ENCODE results near the gene MRPL53.
A peak's percentile ranks its signal among the peaks of the same experiment; 100 is the strongest.
"Not testable (repeated sequence)": the region's sequence is repeated elsewhere in the genome, so short reads cannot be mapped to it uniquely, and the experiment has no call there.

MRPL53 gene

GRCh38 chr2:74457129-74457548 is 15.3 kb downstream of the MRPL53 start:
- no peaks in the 10 kb centered on the region for H3K9me3 ChIP-seq (replicated peaks; ENCODE audit: low read length)
- peaks cover 25% of the 10 kb centered on the region for H3K4me1 ChIP-seq (ENCODE audit: control insufficient read depth, insufficient read depth, low read length)
- peak overlapping the region; percentile 81 for H3K4me2 ChIP-seq (ENCODE audit: low read length)
- H3K27me3 ChIP-seq (ENCODE audit: control insufficient read depth, insufficient read depth, low read length): no peaks in the 10 kb centered on the region
- peak overlapping the region; percentile 67 for H3K4me3 ChIP-seq (ENCODE audit: low read length)
- H3K36me3 ChIP-seq (ENCODE audit: insufficient read depth, low read length): peaks cover 16% of the 10 kb centered on the region
- peak overlapping the region; percentile 68 for H3K9ac ChIP-seq (ENCODE audit: low read depth, low read length)

GRCh38 chr2:74454654-74455511 is 17.6 kb downstream of the MRPL53 start, which contains the start of gene INO80B:
Gene INO80B (plus strand): TSS chr2:74455087. CDS start chr2:74455117, 30 bp downstream.
- H3K4me2 ChIP-seq (ENCODE audit: low read length): peak within 1 kb of the TSS; percentile 96
- H3K4me1 ChIP-seq (ENCODE audit: control insufficient read depth, insufficient read depth, low read length): peaks cover 25% of the 10 kb centered on the region

GRCh38 chr2:74450570-74451190 is 21.8 kb downstream of the MRPL53 start:
- no peaks in the 10 kb centered on the region for H3K27me3 ChIP-seq (ENCODE audit: control insufficient read depth, insufficient read depth, low read length)
- peaks cover 9% of the 10 kb centered on the region for H3K4me1 ChIP-seq (ENCODE audit: control insufficient read depth, insufficient read depth, low read length)
- H3K9me3 ChIP-seq (replicated peaks; ENCODE audit: low read length): no peaks in the 10 kb centered on the region
- no peak overlapping the region for H3K4me2 ChIP-seq (ENCODE audit: low read length)
- H3K9ac ChIP-seq (ENCODE audit: low read depth, low read length): no peak overlapping the region
- H3K4me3 ChIP-seq (ENCODE audit: low read length): no peak overlapping the region
- no peaks in the 10 kb centered on the region for H3K36me3 ChIP-seq (ENCODE audit: insufficient read depth, low read length)

More at GRCh38 chr2:74454654-74455511, 17.6 kb downstream of the MRPL53 start, which contains the start of gene INO80B:
- peak within 1 kb of the TSS; percentile 85 for H3K9ac ChIP-seq (ENCODE audit: low read depth, low read length)
- H3K27me3 ChIP-seq (ENCODE audit: control insufficient read depth, insufficient read depth, low read length): no peaks in the 10 kb centered on the region
- H3K4me3 ChIP-seq (ENCODE audit: low read length): peak within 1 kb of the TSS; percentile 90
- H3K36me3 ChIP-seq (ENCODE audit: insufficient read depth, low read length): peaks cover 5% of the 10 kb centered on the region
- H3K9me3 ChIP-seq (replicated peaks; ENCODE audit: low read length): no peaks in the 10 kb centered on the region

- Histone ChIP-seq H3K4me1 (ENCODE audit: control insufficient read depth, insufficient read depth, low read length) (peaks cover 9% of the 10 kb centered on the region), H3K36me3 (ENCODE audit: insufficient read depth, low read length) (no peaks in the 10 kb centered on the region), H3K9me3 (replicated peaks; ENCODE audit: low read length) (no peaks in the 10 kb centered on the region), H3K27me3 (ENCODE audit: control insufficient read depth, insufficient read depth, low read length) (peaks cover 8% of the 10 kb centered on the region), H3K4me3 (ENCODE audit: low read length) (no peak overlapping the region), H3K9ac (ENCODE audit: low read depth, low read length) (no peak overlapping the region), H3K4me2 (ENCODE audit: low read length) (no peak overlapping the region)
Measured at GRCh38 chr2:74448771-74449170, 23.7 kb downstream of the MRPL53 start.

GRCh38 chr2:74447230-74447999 is 25.1 kb downstream of the MRPL53 start:
- Histone ChIP-seq H3K4me1 (ENCODE audit: control insufficient read depth, insufficient read depth, low read length) (peaks cover 10% of the 10 kb centered on the region), H3K4me2 (ENCODE audit: low read length) (no peak overlapping the region), H3K36me3 (ENCODE audit: insufficient read depth, low read length) (no peaks in the 10 kb centered on the region), H3K27me3 (ENCODE audit: control insufficient read depth, insufficient read depth, low read length) (peaks cover 8% of the 10 kb centered on the region), H3K9ac (ENCODE audit: low read depth, low read length) (no peak overlapping the region), H3K4me3 (ENCODE audit: low read length) (no peak overlapping the region), H3K9me3 (replicated peaks; ENCODE audit: low read length) (no peaks in the 10 kb centered on the region)

GRCh38 chr2:74444498-74445318 is 27.8 kb downstream of the MRPL53 start:
- no peak overlapping the region for H3K9ac ChIP-seq (ENCODE audit: low read depth, low read length)
- peaks cover 25% of the 10 kb centered on the region for H3K4me1 ChIP-seq (ENCODE audit: control insufficient read depth, insufficient read depth, low read length)
- no peaks in the 10 kb centered on the region for H3K36me3 ChIP-seq (ENCODE audit: insufficient read depth, low read length)
- peaks cover 19% of the 10 kb centered on the region for H3K27me3 ChIP-seq (ENCODE audit: control insufficient read depth, insufficient read depth, low read length)
- no peak overlapping the region for H3K4me3 ChIP-seq (ENCODE audit: low read length)
- H3K9me3 ChIP-seq (replicated peaks; ENCODE audit: low read length): no peaks in the 10 kb centered on the region
- H3K4me2 ChIP-seq (ENCODE audit: low read length): peak overlapping the region; percentile 50

GRCh38 chr2:74442483-74443297 is 29.8 kb downstream of the MRPL53 start:
- peak overlapping the region; percentile 43 for H3K4me2 ChIP-seq (ENCODE audit: low read length)
- H3K4me3 ChIP-seq (ENCODE audit: low read length); H3K9ac ChIP-seq (ENCODE audit: low read depth, low read length); H3K36me3 ChIP-seq (ENCODE audit: insufficient read depth, low read length); H3K9me3 ChIP-seq (replicated peaks; ENCODE audit: low read length): not testable (repeated sequence)
- H3K4me1 ChIP-seq (ENCODE audit: control insufficient read depth, insufficient read depth, low read length): peaks cover 45% of the 10 kb centered on the region
- peaks cover 19% of the 10 kb centered on the region for H3K27me3 ChIP-seq (ENCODE audit: control insufficient read depth, insufficient read depth, low read length)

GRCh38 chr2:74441690-74442482 is 30.6 kb downstream of the MRPL53 start, which contains the start of gene RTKN:
Gene RTKN (minus strand): TSS chr2:74441937. CDS start chr2:74441816, 121 bp downstream.
- H3K4me1 ChIP-seq (ENCODE audit: control insufficient read depth, insufficient read depth, low read length): peaks cover 52% of the 10 kb centered on the region
- no peaks in the 10 kb centered on the region for H3K9me3 ChIP-seq (replicated peaks; ENCODE audit: low read length)
- H3K4me2 ChIP-seq (ENCODE audit: low read length): peak within 1 kb of the TSS; percentile 97
- H3K9ac ChIP-seq (ENCODE audit: low read depth, low read length): peak within 1 kb of the TSS; percentile 84
- H3K36me3 ChIP-seq (ENCODE audit: insufficient read depth, low read length): no peaks in the 10 kb centered on the region
- peaks cover 19% of the 10 kb centered on the region for H3K27me3 ChIP-seq (ENCODE audit: control insufficient read depth, insufficient read depth, low read length)
- peak within 1 kb of the TSS; percentile 74 for H3K4me3 ChIP-seq (ENCODE audit: low read length)

GRCh38 chr2:74441170-74441689 is 31.2 kb downstream of the MRPL53 start:
- Histone ChIP-seq H3K27me3 (ENCODE audit: control insufficient read depth, insufficient read depth, low read length) (peaks cover 19% of the 10 kb centered on the region), H3K4me3 (ENCODE audit: low read length) (peak overlapping the region; percentile 74), H3K4me1 (ENCODE audit: control insufficient read depth, insufficient read depth, low read length) (peaks cover 59% of the 10 kb centered on the region), H3K9ac (ENCODE audit: low read depth, low read length) (peak overlapping the region; percentile 84), H3K4me2 (ENCODE audit: low read length) (peak overlapping the region; percentile 97), H3K9me3 (replicated peaks; ENCODE audit: low read length) (no peaks in the 10 kb centered on the region), H3K36me3 (ENCODE audit: insufficient read depth, low read length) (no peaks in the 10 kb centered on the region)
